Heart left ventricle (tissue), 13 donors: ENCODE results near the gene DAGLA.

Source experiments
- POLR2A ChIP-seq, 2 donors: fragments of 450-650 bp; IDR thresholded peaks; one replicate each; pipeline ENCODE4 v1.6.1; 2017; ENCODE audit warnings: antibody characterized with exemption in 2 of 2, mild to moderate bottlenecking in 2 of 2, moderate library complexity in 2 of 2
- TF ChIP-seq, protein P1 (sequence below), 12 donors: fragments of 200-600 bp; sonication (generic) in 4 of 12; IDR thresholded peaks; one replicate each; pipeline versions ENCODE4 v1.5.0 to v1.8.0; 2018 to 2022; ENCODE audit warnings: antibody characterized with exemption in 12 of 12, mild to moderate bottlenecking in 5 of 12
- donor health status: ischemic (EF 13 %, LVEDD 7.1; RV severe dilation, severe dysfunction).
- donor health status: DM: no; HTN: yes; CAD: no.
- donor health status: DM: no; HTN: no; CAD: no.
- donor health status: ischemic (EF 25% LVEDD 6.9; RV normal size, moderate dysfunction).
- donor health status: ischemic (EF 25% LVEDD 5.7; RV mildly dilated, moderate dysfunction).
- donor health status: ischemic (EF 35%, LVEDD 5.7; RV mildly dilated, moderate dysfunction).
- donor health status: nonischemic (EF 11% LVEDD 7.7; RV severe dilation, severe dysfunction).
- donor health status: DM: yes; HTN: yes; CAD: no.
- donor health status: PGD.
- donor health status: ischemic (EF 29% LVEDD 5.4; RV normal size, mild dysfunction).
- donor health status: nonischemic (EF 23%, LVEDD 6.1; RV moderate dilation, normal function).

DNA sequence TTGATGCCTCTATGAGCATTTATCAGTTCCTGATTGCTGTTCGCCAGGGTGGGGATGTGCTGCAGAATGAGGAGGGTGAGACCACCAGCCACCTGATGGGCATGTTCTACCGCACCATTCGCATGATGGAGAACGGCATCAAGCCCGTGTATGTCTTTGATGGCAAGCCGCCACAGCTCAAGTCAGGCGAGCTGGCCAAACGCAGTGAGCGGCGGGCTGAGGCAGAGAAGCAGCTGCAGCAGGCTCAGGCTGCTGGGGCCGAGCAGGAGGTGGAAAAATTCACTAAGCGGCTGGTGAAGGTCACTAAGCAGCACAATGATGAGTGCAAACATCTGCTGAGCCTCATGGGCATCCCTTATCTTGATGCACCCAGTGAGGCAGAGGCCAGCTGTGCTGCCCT, 115.3 kb downstream of the DAGLA start:
- no peak for TF ChIP-seq POLR2A (IDR thresholded peaks at IDR 0.05)
- TF ChIP-seq, protein P1, sequence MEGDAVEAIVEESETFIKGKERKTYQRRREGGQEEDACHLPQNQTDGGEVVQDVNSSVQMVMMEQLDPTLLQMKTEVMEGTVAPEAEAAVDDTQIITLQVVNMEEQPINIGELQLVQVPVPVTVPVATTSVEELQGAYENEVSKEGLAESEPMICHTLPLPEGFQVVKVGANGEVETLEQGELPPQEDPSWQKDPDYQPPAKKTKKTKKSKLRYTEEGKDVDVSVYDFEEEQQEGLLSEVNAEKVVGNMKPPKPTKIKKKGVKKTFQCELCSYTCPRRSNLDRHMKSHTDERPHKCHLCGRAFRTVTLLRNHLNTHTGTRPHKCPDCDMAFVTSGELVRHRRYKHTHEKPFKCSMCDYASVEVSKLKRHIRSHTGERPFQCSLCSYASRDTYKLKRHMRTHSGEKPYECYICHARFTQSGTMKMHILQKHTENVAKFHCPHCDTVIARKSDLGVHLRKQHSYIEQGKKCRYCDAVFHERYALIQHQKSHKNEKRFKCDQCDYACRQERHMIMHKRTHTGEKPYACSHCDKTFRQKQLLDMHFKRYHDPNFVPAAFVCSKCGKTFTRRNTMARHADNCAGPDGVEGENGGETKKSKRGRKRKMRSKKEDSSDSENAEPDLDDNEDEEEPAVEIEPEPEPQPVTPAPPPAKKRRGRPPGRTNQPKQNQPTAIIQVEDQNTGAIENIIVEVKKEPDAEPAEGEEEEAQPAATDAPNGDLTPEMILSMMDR (IDR thresholded peaks at IDR 0.05) = no peak
